Neuronal stem cell (in vitro differentiated cells): ENCODE data around the gene MUC4.
"Not testable (repeated sequence)": the region's sequence is repeated elsewhere in the genome, so short reads cannot be mapped to it uniquely, and the experiment has no call there.

ENCODE experiments used
- DNase-seq: peaks from one replicate; pipeline ENCODE4 v3.0.0-alpha.2; 2013; ENCODE audit warnings: low spot score
- H2AFZ ChIP-seq: one replicate; pipeline ENCODE4 v1.6.1; 2013; ENCODE audit warnings: mild to moderate bottlenecking, low read length, inconsistent platforms
- H2AK5ac ChIP-seq: 2 replicates; pipeline ENCODE4 v1.6.1; 2013; ENCODE audit warnings: low read depth, mild to moderate bottlenecking, inconsistent platforms, low read length, moderate library complexity, mixed read lengths
- H2BK120ac ChIP-seq: 2 replicates; pipeline ENCODE4 v1.6.1; 2013; ENCODE audit warnings: low read depth, mild to moderate bottlenecking, inconsistent platforms, low read length, moderate library complexity, mixed read lengths
- H2BK12ac ChIP-seq: one replicate; pipeline ENCODE4 v1.6.1; 2013; ENCODE audit warnings: low read length, inconsistent platforms
- H2BK15ac ChIP-seq: 2 replicates; pipeline ENCODE4 v1.6.1; 2013; ENCODE audit warnings: mild to moderate bottlenecking, low read length, inconsistent platforms, mixed read lengths
- H2BK5ac ChIP-seq: one replicate; pipeline ENCODE4 v1.6.1; 2013; ENCODE audit warnings: inconsistent platforms, mild to moderate bottlenecking, low read length, moderate library complexity
- H3K14ac ChIP-seq: one replicate; pipeline ENCODE4 v1.6.1; 2013; ENCODE audit warnings: low read length, inconsistent platforms
- H3K18ac ChIP-seq: 2 replicates; pipeline ENCODE4 v1.6.1; 2013; ENCODE audit warnings: low read length, inconsistent platforms
- H3K23ac ChIP-seq: 2 replicates; pipeline ENCODE4 v1.6.1; 2013; ENCODE audit warnings: low read depth, mild to moderate bottlenecking, mixed read lengths, low read length, inconsistent platforms; ENCODE audit not compliant: poor library complexity
- H3K27ac ChIP-seq: replicated peaks from 3 replicates; pipeline ENCODE4 v1.5.1; 2013; ENCODE audit warnings: low read length, inconsistent platforms
- H3K27me3 ChIP-seq, 3 experiments: 2 replicates each; pipeline ENCODE4 v1.6.1; 2013; ENCODE audit warnings: low read length in 3 of 3, mild to moderate bottlenecking in 2 of 3, inconsistent platforms in 1 of 3, low read depth in 1 of 3, mixed read lengths in 1 of 3, moderate library complexity in 1 of 3; ENCODE audit not compliant: control insufficient read depth in 3 of 3, insufficient read depth in 3 of 3
- H3K36me3 ChIP-seq, 2 donors: replicated peaks in 1 of 2; 2 replicates each; pipeline ENCODE4 v1.6.1; 2013; ENCODE audit warnings: low read length in 2 of 2; ENCODE audit not compliant: control insufficient read depth in 2 of 2, insufficient read depth in 2 of 2
- H3K4ac ChIP-seq: 2 replicates; pipeline ENCODE4 v1.6.1; 2013; ENCODE audit warnings: inconsistent platforms, mild to moderate bottlenecking, low read length, moderate library complexity
- H3K4me1 ChIP-seq, 2 donors: 1 replicate in 1 of 2; 2 replicates in 1 of 2; pipeline ENCODE4 v1.6.1; 2013; ENCODE audit warnings: low read length in 2 of 2, low read depth in 1 of 2; ENCODE audit not compliant: control insufficient read depth in 2 of 2, insufficient read depth in 1 of 2
- H3K4me2 ChIP-seq: one replicate; pipeline ENCODE4 v1.6.1; 2013; ENCODE audit warnings: mild to moderate bottlenecking, low read length, inconsistent platforms; ENCODE audit not compliant: insufficient read depth, poor library complexity, severe bottlenecking
- H3K4me3 ChIP-seq, 2 donors: 2 replicates each; pipeline ENCODE4 v1.5.1; 2013; ENCODE audit warnings: low read length in 2 of 2, mild to moderate bottlenecking in 2 of 2, inconsistent platforms in 1 of 2, moderate library complexity in 1 of 2
- H3K79me1 ChIP-seq: one replicate; pipeline ENCODE4 v1.6.1; 2013; ENCODE audit warnings: low read depth, mild to moderate bottlenecking, inconsistent platforms, low read length, moderate library complexity
- H3K9ac ChIP-seq: one replicate; pipeline ENCODE4 v1.6.1; 2013; ENCODE audit warnings: mild to moderate bottlenecking, low read depth, low read length, inconsistent platforms; ENCODE audit not compliant: poor library complexity
- H3K9me3 ChIP-seq, 2 donors: replicated peaks in 1 of 2; 2 replicates each; pipeline versions ENCODE3 to v1.6.1; 2013; ENCODE audit warnings: low read length in 2 of 2, mild to moderate bottlenecking in 2 of 2, inconsistent platforms in 1 of 2, low read depth in 1 of 2, mixed read lengths in 1 of 2, moderate library complexity in 1 of 2; ENCODE audit not compliant: control insufficient read depth in 2 of 2, insufficient read depth in 1 of 2
- H4K8ac ChIP-seq: one replicate; pipeline ENCODE4 v1.6.1; 2013; ENCODE audit warnings: low read depth, mild to moderate bottlenecking, inconsistent platforms, low read length, moderate library complexity
- H4K91ac ChIP-seq: one replicate; pipeline ENCODE4 v1.6.1; 2013; ENCODE audit warnings: low read length, low read depth, mild to moderate bottlenecking, inconsistent platforms; ENCODE audit not compliant: poor library complexity
- WGBS, 2 donors: extraction: QIAGEN DNeasy Blood & Tissue Kit; methylation state at CpG; one replicate each; pipeline ENCODE4 v1.1.7; 2013; ENCODE audit warnings: missing lambda C conversion rate in 2 of 2, mixed read lengths in 1 of 2; ENCODE audit not compliant: insufficient read length in 2 of 2, insufficient replicate concordance in 1 of 2; ENCODE audit errors: extremely low coverage in 2 of 2; 5-methylcytosine and 5-hydroxymethylcytosine counted together

The MUC4 gene

DNA sequence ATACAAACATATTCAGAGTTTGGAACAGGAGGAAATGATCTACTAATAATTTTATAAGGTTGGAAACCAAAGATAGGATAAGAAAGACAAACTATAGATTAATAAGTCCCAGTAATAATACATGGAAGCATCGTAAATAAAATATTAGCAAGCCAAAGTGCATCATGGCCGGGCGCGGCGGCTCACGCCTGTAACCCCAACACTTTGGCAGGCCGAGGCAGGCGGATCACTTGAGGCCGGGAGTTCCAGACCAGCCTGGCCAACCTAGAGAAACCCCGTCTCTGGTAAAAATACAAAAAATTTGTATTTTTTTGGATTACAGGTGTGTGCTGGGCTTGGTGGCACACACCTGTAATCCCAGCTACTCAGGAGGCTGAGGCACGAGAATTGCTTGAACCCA, 14.9 kb downstream of the MUC4 start:
- no peak overlapping the region for H3K14ac ChIP-seq
- WGBS, 2 donors = no CpG with 5 or more reads among the region's 11 CpGs

GRCh38 chr3:195794708-195795107, 17.0 kb downstream of the MUC4 start:
- H2BK120ac ChIP-seq = no peak overlapping the region
- no peak overlapping the region for H3K4me3 ChIP-seq
- no peak overlapping the region for H4K8ac ChIP-seq
- peaks cover 2 to 4% of the 10 kb centered on the region in 2 donors for H3K4me1 ChIP-seq
- H2AFZ ChIP-seq = peak overlapping the region; percentile 71
- H3K23ac ChIP-seq = no peak overlapping the region
- DNase-seq = no peak
- no peak overlapping the region for H3K14ac ChIP-seq
- WGBS, 2 donors = no CpG with 5 or more reads among the region's 8 CpGs
- H2AK5ac ChIP-seq = no peak overlapping the region
- peaks cover 0 to 6% of the 10 kb centered on the region in 2 donors for H3K9me3 ChIP-seq
- H3K36me3 ChIP-seq = no peaks in the 10 kb centered on the region
- H3K27ac ChIP-seq = no peak overlapping the region
- no peak overlapping the region for H3K4me2 ChIP-seq
- no peak overlapping the region for H4K91ac ChIP-seq
- peaks cover 0 to 11% (median 0%) of the 10 kb centered on the region in 3 experiments for H3K27me3 ChIP-seq
- H3K79me1 ChIP-seq = no peaks in the 10 kb centered on the region
- no peak overlapping the region for H3K4ac ChIP-seq
- H3K9ac ChIP-seq = no peak overlapping the region
- no peak overlapping the region for H2BK12ac ChIP-seq
- no peak overlapping the region for H2BK5ac ChIP-seq
- no peak overlapping the region for H3K18ac ChIP-seq
- no peak overlapping the region for H2BK15ac ChIP-seq

More for the DNA sequence above, 14.9 kb downstream of the MUC4 start:
- Histone ChIP-seq H3K27me3 (peaks cover 0 to 29% (median 0%) of the 10 kb centered on the region in 3 experiments), H3K4me1 (peaks cover 2 to 4% of the 10 kb centered on the region in 2 donors), H2BK12ac (no peak overlapping the region), H2AK5ac (no peak overlapping the region), H3K23ac (no peak overlapping the region), H3K18ac (no peak overlapping the region), H3K36me3 (no peaks in the 10 kb centered on the region), H4K8ac (no peak overlapping the region), H3K9me3 (no peaks in the 10 kb centered on the region), H2AFZ (no peak overlapping the region), H3K27ac (no peak overlapping the region), H3K9ac (no peak overlapping the region), H2BK15ac (no peak overlapping the region), H3K79me1 (no peaks in the 10 kb centered on the region), H2BK120ac (no peak overlapping the region), H4K91ac (no peak overlapping the region), H3K4ac (no peak overlapping the region), H3K4me2 (no peak overlapping the region), H3K4me3 (no peak overlapping the region), H2BK5ac (no peak overlapping the region)
- DNase-seq = no peak

DNA sequence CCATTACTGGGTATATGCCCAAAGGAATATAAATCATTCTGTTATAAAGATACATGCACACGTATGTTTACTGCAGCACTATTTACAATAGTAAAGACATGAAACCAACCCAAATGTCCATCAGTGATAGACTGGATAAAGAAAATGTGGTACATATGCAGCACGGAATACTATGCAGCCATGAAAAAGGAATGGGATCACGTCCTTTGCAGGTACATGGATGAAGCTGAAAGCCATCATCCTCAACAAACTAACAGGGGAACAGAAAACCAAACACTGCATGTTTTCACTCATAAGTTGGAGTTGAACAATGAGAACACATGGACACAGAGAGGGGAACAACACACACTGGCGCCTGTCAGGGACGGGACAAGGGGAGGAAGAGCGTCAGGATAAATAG, 19.1 kb downstream of the MUC4 start:
- not testable (repeated sequence) for H2BK5ac ChIP-seq, H2BK120ac ChIP-seq, H2BK12ac ChIP-seq, H3K14ac ChIP-seq, H3K9ac ChIP-seq, H3K4me3 ChIP-seq, H3K23ac ChIP-seq, H3K27me3 ChIP-seq, H3K9me3 ChIP-seq, H2AFZ ChIP-seq, H2AK5ac ChIP-seq, DNase-seq, H3K4me2 ChIP-seq, H4K91ac ChIP-seq, H3K27ac ChIP-seq, H2BK15ac ChIP-seq, H3K18ac ChIP-seq, H3K4me1 ChIP-seq, H3K79me1 ChIP-seq, H3K36me3 ChIP-seq, H4K8ac ChIP-seq, H3K4ac ChIP-seq
- WGBS, 2 donors = no CpG with 5 or more reads among the region's 6 CpGs

DNA sequence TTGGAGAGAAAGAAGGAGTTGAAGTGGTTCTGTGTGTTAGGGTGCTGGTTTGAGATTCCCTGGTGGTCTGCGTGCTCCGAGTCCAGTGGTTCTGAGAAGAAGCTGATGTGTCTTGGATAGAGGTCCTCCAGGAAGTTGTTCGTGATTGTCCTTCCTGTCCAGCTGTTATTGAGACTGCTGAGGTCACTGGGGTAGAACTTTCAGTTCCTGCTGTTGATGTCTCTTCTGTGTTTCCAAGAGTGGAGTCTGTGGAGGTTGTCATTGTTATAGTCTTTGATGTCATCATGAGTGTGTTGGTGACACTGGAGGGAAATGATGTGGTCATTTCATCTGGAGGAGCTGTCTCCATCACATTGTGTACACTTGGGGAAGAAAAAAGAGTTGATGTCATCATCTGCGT, 20.8 kb downstream of the MUC4 start:
- H4K91ac ChIP-seq = no peak overlapping the region
- no peak overlapping the region for H3K14ac ChIP-seq
- no peak overlapping the region for H3K4me3 ChIP-seq
- DNase-seq = no peak
- no peak overlapping the region for H3K23ac ChIP-seq
- H3K9ac ChIP-seq = no peak overlapping the region
- no CpG with 5 or more reads among the region's 4 CpGs for WGBS, 2 donors
- H3K4me2 ChIP-seq = no peak overlapping the region
- H3K4ac ChIP-seq = no peak overlapping the region
- no peak overlapping the region for H3K18ac ChIP-seq
- H2BK5ac ChIP-seq = no peak overlapping the region
- no peak overlapping the region for H2BK15ac ChIP-seq
- no peak overlapping the region for H2AFZ ChIP-seq
- H3K9me3 ChIP-seq = peaks cover 0 to 6% of the 10 kb centered on the region in 2 donors
- H3K27ac ChIP-seq = no peak overlapping the region
- H2BK120ac ChIP-seq = no peak overlapping the region
- H4K8ac ChIP-seq = no peak overlapping the region
- no peak overlapping the region for H2BK12ac ChIP-seq
- H2AK5ac ChIP-seq = no peak overlapping the region
- H3K4me1 ChIP-seq = peaks cover 2 to 4% of the 10 kb centered on the region in 2 donors
- H3K79me1 ChIP-seq = no peaks in the 10 kb centered on the region
- H3K27me3 ChIP-seq = peaks cover 0 to 8% (median 0%) of the 10 kb centered on the region in 3 experiments
- H3K36me3 ChIP-seq = no peaks in the 10 kb centered on the region
